HG02798 (cell line): ENCODE results near the gene ETS2.

Source experiments
- ATAC-seq: cut with Tn5 transposase; IDR thresholded peaks from one replicate; pipeline ENCODE4 v1.9.1; 2021; ENCODE audit warnings: mild to moderate bottlenecking; ENCODE audit not compliant: unreplicated experiment, poor library complexity

The ETS2 gene

GRCh38 chr21:38800046-38800758, 5.5 kb upstream of the ETS2 start:
- ATAC-seq = no peak

GRCh38 chr21:38800924-38801744, 4.6 kb upstream of the ETS2 start:
- no peak for ATAC-seq

- no peak for ATAC-seq
These were observed 3.4 kb upstream of the ETS2 start for GRCh38 chr21:38802050-38803026.

- ATAC-seq = no peak
These were observed 2.6 kb upstream of the ETS2 start for GRCh38 chr21:38803075-38803660.

GRCh38 chr21:38804030-38804788, 1.5 kb upstream of the ETS2 start:
- no peak for ATAC-seq

- ATAC-seq = peak; percentile 19
These were observed 871 bp upstream of the ETS2 start for GRCh38 chr21:38804789-38805327.

- no peak for ATAC-seq
These were observed 618 bp downstream of the ETS2 start for GRCh38 chr21:38806153-38806941.

GRCh38 chr21:38806942-38807284, 1.2 kb downstream of the ETS2 start:
- no peak for ATAC-seq

- no peak for ATAC-seq
These were observed 1.7 kb downstream of the ETS2 start for GRCh38 chr21:38807441-38807871.

GRCh38 chr21:38807986-38808385, 2.3 kb downstream of the ETS2 start:
- ATAC-seq = no peak

GRCh38 chr21:38809198-38809878, 3.6 kb downstream of the ETS2 start:
- ATAC-seq = no peak

- no peak for ATAC-seq
These were observed 4.5 kb downstream of the ETS2 start for GRCh38 chr21:38810034-38810825.

- ATAC-seq = no peak
These were observed 5.1 kb downstream of the ETS2 start for GRCh38 chr21:38810826-38811164.

- no peak for ATAC-seq
These were observed 5.5 kb downstream of the ETS2 start for GRCh38 chr21:38811257-38811656.

- no peak for ATAC-seq
These were observed 7.4 kb downstream of the ETS2 start for GRCh38 chr21:38813143-38813542.

- no peak for ATAC-seq
These were observed 7.8 kb downstream of the ETS2 start for GRCh38 chr21:38813547-38813946.
